HFF-Myc (cell line): ENCODE data around the gene CTNNA2.
"Not testable (repeated sequence)": the region's sequence is repeated elsewhere in the genome, so short reads cannot be mapped to it uniquely, and the experiment has no call there.

Source experiments
- DNase-seq: peaks from one replicate; pipeline ENCODE4 v3.0.0-alpha.2; 2011; ENCODE audit warnings: low read depth; ENCODE audit errors: extremely low read depth
- H3K4me3 ChIP-seq: replicated peaks from 2 replicates; pipeline ENCODE4 v1.5.1; 2011; ENCODE audit warnings: low read depth, mild to moderate bottlenecking, control low read depth, low read length
- CTCF ChIP-seq: IDR thresholded peaks from 2 replicates; pipeline ENCODE4 v1.5.1; 2012; ENCODE audit warnings: mild to moderate bottlenecking, low read depth, low read length, control low read depth; ENCODE audit errors: missing control alignments

Gene CTNNA2

GRCh38 chr2:80026040-80026729, 513.3 kb downstream of the CTNNA2 start:
- no peak overlapping the region for H3K4me3 ChIP-seq
- no peak for DNase-seq
- no peak for TF ChIP-seq CTCF

- no peak overlapping the region for H3K4me3 ChIP-seq
- no peak for DNase-seq
- TF ChIP-seq CTCF = no peak
Measured at GRCh38 chr2:80028051-80028450, 515.2 kb downstream of the CTNNA2 start.

- TF ChIP-seq CTCF = no peak
- DNase-seq = no peak
- H3K4me3 ChIP-seq = no peak overlapping the region
Measured at GRCh38 chr2:80028584-80028983, 515.7 kb downstream of the CTNNA2 start.

- no peak overlapping the region for H3K4me3 ChIP-seq
- TF ChIP-seq CTCF = no peak
- DNase-seq = no peak
Measured at GRCh38 chr2:80030135-80030534, 517.3 kb downstream of the CTNNA2 start.

- DNase-seq = not testable (repeated sequence)
Measured at GRCh38 chr2:80032684-80033083, 519.8 kb downstream of the CTNNA2 start.

GRCh38 chr2:80035749-80036285, 523.0 kb downstream of the CTNNA2 start:
- H3K4me3 ChIP-seq = no peak overlapping the region
- no peak for DNase-seq
- TF ChIP-seq CTCF = no peak

More at GRCh38 chr2:80032684-80033083, 519.8 kb downstream of the CTNNA2 start:
- not testable (repeated sequence) for H3K4me3 ChIP-seq

- H3K4me3 ChIP-seq = no peak overlapping the region
- no peak for DNase-seq
- no peak for TF ChIP-seq CTCF
Measured at GRCh38 chr2:80037310-80037709, 524.5 kb downstream of the CTNNA2 start.
